Measurements from ENCODE around the gene TPCN1. TPM values are rescaled to one million over a fixed set of nuclear protein-coding genes. Genes with fewer than 3 reads are reported as not detected.

TPCN1 gene
- total and polyA plus RNA-seq, 2 donors (not counting 1 experiment from before 2014, with no cell fraction given), result 17.2 to 17.8 TPM

GRCh38 chr12:113339540-113339939 is 118.3 kb downstream of the TPCN1 start:
- no peak for TF ChIP-seq CTCF (conservative IDR thresholded peaks at IDR 0.05 in 1 of 2, IDR thresholded peaks at IDR 0.05 in 1 of 2; ENCODE audit: low read depth in 1 of 2, low read length in 2 of 2)
- TF ChIP-seq EZH2 (IDR thresholded peaks at IDR 0.05; ENCODE audit: low read length, missing control alignments), result no peak
- no peak for DNase-seq (ENCODE audit: low read depth in 2 of 2)
- no peak overlapping the region for H2AFZ ChIP-seq (ENCODE audit: low read length)
- H3K9me3 ChIP-seq (ENCODE audit: control insufficient read depth, insufficient read depth, low read depth, low read length), result no peaks in the 10 kb centered on the region
- no peaks in the 10 kb centered on the region for H3K79me2 ChIP-seq (ENCODE audit: control insufficient read depth, insufficient read depth, low read length)
- H3K27me3 ChIP-seq (ENCODE audit: control insufficient read depth, insufficient read depth, low read length), result peaks cover 6% of the 10 kb centered on the region
- H3K4me3 ChIP-seq (replicated peaks in 1 of 4; ENCODE audit: control extremely low read depth in 1 of 4, insufficient read depth in 1 of 4, low read depth in 3 of 4, low read length in 4 of 4), result no peak overlapping the region
- H3K36me3 ChIP-seq (ENCODE audit: control insufficient read depth, insufficient read depth, low read length), result no peaks in the 10 kb centered on the region
- H3K9ac ChIP-seq (ENCODE audit: insufficient read depth, low read length), result no peak overlapping the region
- H3K4me2 ChIP-seq (ENCODE audit: extremely low read depth, insufficient read depth, low read length), result no peak overlapping the region
- no peaks in the 10 kb centered on the region for H4K20me1 ChIP-seq (ENCODE audit: control insufficient read depth, extremely low read depth, insufficient read depth, low read length)
- no peaks in the 10 kb centered on the region for H3K4me1 ChIP-seq (ENCODE audit: control insufficient read depth, extremely low read depth, insufficient read depth, low read length)
- no peak overlapping the region for H3K27ac ChIP-seq (ENCODE audit: insufficient read depth, low read length)

- DNase-seq (ENCODE audit: low read depth in 2 of 2), result no peak
- TF ChIP-seq EZH2 (IDR thresholded peaks at IDR 0.05; ENCODE audit: low read length, missing control alignments), result no peak
- TF ChIP-seq CTCF (conservative IDR thresholded peaks at IDR 0.05 in 1 of 2, IDR thresholded peaks at IDR 0.05 in 1 of 2; ENCODE audit: low read depth in 1 of 2, low read length in 2 of 2), result no peak
- Histone ChIP-seq H3K4me3 (replicated peaks in 1 of 4; ENCODE audit: control extremely low read depth in 1 of 4, insufficient read depth in 1 of 4, low read depth in 3 of 4, low read length in 4 of 4) (no peak overlapping the region), H3K36me3 (ENCODE audit: control insufficient read depth, insufficient read depth, low read length) (no peaks in the 10 kb centered on the region), H3K4me1 (ENCODE audit: control insufficient read depth, extremely low read depth, insufficient read depth, low read length) (no peaks in the 10 kb centered on the region), H3K4me2 (ENCODE audit: extremely low read depth, insufficient read depth, low read length) (no peak overlapping the region), H3K9me3 (ENCODE audit: control insufficient read depth, insufficient read depth, low read depth, low read length) (no peaks in the 10 kb centered on the region), H3K27ac (ENCODE audit: insufficient read depth, low read length) (no peak overlapping the region), H3K9ac (ENCODE audit: insufficient read depth, low read length) (no peak overlapping the region), H2AFZ (ENCODE audit: low read length) (no peak overlapping the region), H3K27me3 (ENCODE audit: control insufficient read depth, insufficient read depth, low read length) (peaks cover 6% of the 10 kb centered on the region), H4K20me1 (ENCODE audit: control insufficient read depth, extremely low read depth, insufficient read depth, low read length) (no peaks in the 10 kb centered on the region), H3K79me2 (ENCODE audit: control insufficient read depth, insufficient read depth, low read length) (no peaks in the 10 kb centered on the region)
Observed at GRCh38 chr12:113340061-113340460, 118.8 kb downstream of the TPCN1 start.

GRCh38 chr12:113341535-113341934 is 120.3 kb downstream of the TPCN1 start:
- H2AFZ ChIP-seq (ENCODE audit: low read length), result no peak overlapping the region
- no peak overlapping the region for H3K9ac ChIP-seq (ENCODE audit: insufficient read depth, low read length)
- H3K4me1 ChIP-seq (ENCODE audit: control insufficient read depth, extremely low read depth, insufficient read depth, low read length), result no peaks in the 10 kb centered on the region
- no peak overlapping the region for H3K4me3 ChIP-seq (replicated peaks in 1 of 4; ENCODE audit: control extremely low read depth in 1 of 4, insufficient read depth in 1 of 4, low read depth in 3 of 4, low read length in 4 of 4)
- H3K36me3 ChIP-seq (ENCODE audit: control insufficient read depth, insufficient read depth, low read length), result no peaks in the 10 kb centered on the region
- peaks cover 6% of the 10 kb centered on the region for H3K27me3 ChIP-seq (ENCODE audit: control insufficient read depth, insufficient read depth, low read length)
- H3K79me2 ChIP-seq (ENCODE audit: control insufficient read depth, insufficient read depth, low read length), result no peaks in the 10 kb centered on the region
- no peak for DNase-seq (ENCODE audit: low read depth in 2 of 2)
- H3K9me3 ChIP-seq (ENCODE audit: control insufficient read depth, insufficient read depth, low read depth, low read length), result no peaks in the 10 kb centered on the region
- TF ChIP-seq EZH2 (IDR thresholded peaks at IDR 0.05; ENCODE audit: low read length, missing control alignments), result no peak
- TF ChIP-seq CTCF (conservative IDR thresholded peaks at IDR 0.05 in 1 of 2, IDR thresholded peaks at IDR 0.05 in 1 of 2; ENCODE audit: low read depth in 1 of 2, low read length in 2 of 2), result no peak
- H3K4me2 ChIP-seq (ENCODE audit: extremely low read depth, insufficient read depth, low read length), result no peak overlapping the region
- no peak overlapping the region for H3K27ac ChIP-seq (ENCODE audit: insufficient read depth, low read length)
- no peaks in the 10 kb centered on the region for H4K20me1 ChIP-seq (ENCODE audit: control insufficient read depth, extremely low read depth, insufficient read depth, low read length)
